Stimulated activated CD4-positive, alpha-beta T cell treated with anti-CD3 and anti-CD28 coated beads, Interleukin-2, amount 100 ng/mL, for 24 hours (primary cell): ENCODE results near the gene GALNT15.

Source experiments
- DNase-seq, 2 donors: peaks; one replicate each; pipeline ENCODE4 v3.0.0-alpha.2; 2020

Gene GALNT15

DNA sequence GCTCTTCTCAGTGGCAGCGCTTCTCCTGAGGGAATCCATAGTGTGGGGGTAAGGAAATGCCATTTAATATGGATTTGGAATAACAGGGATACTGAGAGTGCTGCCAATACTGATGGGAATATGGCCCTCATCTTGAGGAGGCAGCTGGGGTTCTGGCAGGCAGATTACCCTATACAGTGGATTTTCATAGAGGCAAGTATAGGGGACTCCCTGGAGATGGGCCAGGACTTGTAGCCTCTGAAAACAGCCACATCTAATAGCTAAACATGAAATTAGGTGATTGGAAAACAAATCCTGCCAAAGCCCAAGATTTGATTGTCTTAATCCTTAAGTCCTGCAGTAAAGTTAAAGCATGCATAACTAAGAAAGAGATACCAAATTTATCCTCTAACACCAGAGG lies 59.3 kb downstream of the GALNT15 start:
- no peak for DNase-seq

DNA sequence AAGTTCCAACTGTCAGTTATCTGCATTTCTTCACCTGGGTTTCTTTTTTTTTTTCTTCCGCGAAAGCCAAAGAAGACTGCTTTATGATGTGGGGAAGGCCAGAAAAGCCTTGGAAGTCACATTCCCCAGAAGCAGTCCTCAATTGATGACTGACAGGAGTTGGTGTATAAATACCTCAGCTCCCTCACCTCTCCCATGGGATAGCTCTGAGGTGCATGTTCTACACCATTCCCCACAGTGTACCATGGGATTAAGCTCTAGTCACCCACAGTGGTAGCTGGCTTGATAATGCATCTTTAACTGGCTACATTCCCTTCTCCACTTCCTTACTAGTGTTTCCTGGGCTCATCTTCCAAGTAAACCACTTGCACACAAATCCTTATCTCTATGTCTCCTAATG lies 59.8 kb downstream of the GALNT15 start:
- no peak for DNase-seq

DNA sequence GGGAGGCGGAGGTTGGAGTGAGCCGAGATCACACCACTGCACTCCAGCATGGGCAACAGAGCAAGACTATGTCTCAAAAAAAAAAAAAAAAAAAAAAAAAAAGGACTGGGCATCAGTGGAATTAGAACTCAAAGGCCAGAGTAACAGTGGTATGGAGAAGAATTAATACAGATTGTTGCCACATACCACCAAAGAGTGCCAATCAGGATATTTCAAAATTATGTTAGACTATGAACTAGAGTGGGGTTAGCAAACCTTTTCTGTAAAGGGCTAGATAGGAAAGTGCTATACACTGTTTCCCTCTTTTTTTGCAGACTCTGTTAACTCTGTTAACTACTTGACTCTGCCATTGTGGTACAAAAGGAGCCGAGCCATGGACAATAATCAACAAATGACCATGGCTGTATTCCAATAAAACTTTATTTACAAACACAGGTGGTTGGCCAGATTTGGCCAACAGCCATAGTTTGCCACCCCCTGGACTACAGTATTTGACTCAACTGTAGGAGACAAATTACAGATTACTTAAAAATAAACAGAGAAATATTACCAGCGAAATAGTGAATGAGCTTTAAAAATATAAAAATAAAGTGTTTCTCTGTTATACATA lies 61.7 kb downstream of the GALNT15 start:
- no peak for DNase-seq

DNA sequence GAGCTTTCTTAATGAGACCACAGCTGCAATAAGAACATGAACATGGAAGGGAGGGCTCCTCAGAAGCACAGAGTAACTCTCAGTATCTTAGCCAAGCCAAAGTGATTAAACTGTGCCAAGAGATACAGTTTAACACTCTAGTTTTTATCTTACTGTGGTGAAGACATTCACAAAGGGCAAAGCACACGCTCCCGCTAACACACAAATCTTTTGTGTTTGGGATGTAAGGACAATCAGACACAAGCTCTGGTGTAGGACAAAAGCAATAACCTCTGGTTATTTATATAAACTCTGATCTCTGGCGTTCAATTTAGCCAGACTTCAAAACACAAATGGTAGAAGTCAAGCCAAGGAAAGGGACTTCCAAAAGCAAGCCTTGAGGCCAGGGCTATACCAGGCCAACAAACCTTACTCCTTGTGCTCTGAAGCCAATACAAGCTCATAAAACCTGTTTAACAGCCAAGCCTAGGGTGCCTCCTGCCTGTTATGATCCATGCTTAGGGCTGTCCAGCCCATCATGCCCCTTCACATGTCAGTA lies 62.4 kb downstream of the GALNT15 start:
- no peak for DNase-seq

DNA sequence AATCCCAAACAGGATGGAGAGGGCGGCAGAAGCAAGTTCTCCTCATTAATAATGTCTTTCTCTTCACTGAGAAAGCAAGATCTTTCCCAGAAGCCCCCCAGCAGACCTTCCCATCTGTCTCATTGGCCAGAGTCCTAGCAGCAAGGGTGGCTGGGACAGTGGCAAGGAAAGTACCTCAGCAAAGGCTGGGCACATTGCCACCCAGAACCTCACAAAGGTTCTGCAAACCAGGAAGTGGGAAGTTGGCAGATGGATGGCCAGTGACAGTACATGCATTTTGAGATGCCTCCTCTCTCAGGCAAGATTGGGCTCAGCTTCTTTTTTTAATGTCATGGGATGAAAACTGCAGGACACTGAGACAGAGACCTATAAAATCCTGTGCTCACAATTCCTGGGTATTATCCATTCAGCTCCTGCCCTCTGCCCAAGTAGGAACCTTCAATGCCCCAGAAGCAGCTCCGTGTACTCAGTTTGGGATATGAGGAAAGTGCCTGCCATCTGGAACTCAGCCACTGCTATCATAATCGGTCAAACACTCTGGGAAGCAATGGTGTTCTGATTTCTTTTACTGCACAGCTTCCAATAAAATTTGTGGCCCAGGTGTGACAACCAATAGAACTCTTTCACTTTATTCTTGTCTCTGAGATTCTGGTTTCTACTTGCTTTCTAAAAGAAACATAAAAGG lies 64.7 kb downstream of the GALNT15 start:
- DNase-seq, result no peak

DNA sequence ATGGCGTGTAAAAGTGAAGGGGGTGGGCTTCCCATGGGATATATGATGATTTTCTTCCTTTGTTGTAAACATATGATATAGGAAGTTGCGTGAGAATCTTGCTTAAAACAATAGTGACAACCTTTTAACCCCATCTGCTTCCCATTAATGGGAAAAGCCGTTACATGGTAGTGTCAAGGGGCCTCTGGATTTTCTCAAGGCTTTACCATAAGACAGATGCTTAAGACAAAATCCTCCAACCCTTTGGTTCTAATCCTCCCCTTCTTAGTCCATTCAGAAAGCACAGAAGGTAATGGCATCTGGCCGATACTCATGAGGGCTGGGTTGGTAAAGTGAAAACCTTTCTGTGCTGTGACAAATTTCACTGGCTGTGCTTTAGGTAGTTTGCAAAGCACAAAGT lies 65.3 kb downstream of the GALNT15 start:
- no peak for DNase-seq

DNA sequence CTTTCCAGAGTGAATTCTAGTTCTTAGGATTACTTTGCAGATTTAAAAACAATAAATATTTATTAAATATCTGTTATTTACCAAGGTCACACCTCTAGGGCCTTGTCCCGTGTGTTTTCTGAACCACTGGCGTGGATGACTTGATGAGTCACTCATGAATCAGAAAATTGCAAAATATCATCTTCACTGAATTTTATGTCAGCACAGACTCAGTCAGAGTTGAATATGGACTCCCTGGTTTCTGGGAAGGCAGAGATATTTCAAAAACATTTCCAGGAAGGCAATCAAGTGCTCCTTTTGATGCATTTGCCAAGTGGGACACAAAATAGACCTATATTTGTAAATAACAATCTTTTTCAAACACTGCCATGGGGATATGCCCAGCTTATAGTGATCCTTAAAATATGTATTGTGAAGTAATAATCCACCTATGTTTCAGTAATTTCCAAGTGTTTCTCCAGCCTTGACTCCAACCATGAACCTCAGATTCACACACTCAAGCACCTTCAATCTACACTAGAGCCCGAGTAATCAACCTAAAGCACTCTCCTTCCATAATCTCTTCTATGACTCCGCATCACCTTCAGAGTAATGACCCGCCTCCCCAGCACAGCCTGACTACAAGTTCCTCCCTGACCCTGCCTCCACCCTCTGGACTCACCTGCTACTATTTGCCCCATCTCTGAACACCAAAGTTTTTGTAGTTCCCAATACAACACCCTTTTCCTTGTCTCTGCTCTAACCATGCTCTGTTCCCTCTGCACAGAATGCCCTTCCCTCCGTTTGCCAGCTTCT lies 65.9 kb downstream of the GALNT15 start:
- DNase-seq, result no peak

DNA sequence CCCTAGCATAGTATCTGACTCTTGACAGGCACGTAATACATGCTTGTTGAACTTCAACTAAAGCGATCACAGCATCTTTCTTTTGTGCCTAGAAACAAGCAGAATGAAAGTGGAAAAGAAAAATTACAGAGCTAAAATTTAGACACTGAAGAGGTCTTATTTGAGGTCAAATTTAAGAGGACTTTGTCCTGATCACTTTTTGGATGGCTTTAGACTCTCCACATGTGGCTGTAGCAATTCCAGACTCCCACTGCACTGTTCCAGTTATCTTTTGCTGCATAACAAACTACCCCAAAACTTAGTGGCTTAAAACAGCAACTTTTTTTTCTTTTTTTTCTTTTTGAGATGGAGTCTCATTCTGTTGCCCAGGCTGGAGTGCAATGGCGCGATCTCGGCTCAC lies 66.7 kb downstream of the GALNT15 start:
- no peak for DNase-seq

DNA sequence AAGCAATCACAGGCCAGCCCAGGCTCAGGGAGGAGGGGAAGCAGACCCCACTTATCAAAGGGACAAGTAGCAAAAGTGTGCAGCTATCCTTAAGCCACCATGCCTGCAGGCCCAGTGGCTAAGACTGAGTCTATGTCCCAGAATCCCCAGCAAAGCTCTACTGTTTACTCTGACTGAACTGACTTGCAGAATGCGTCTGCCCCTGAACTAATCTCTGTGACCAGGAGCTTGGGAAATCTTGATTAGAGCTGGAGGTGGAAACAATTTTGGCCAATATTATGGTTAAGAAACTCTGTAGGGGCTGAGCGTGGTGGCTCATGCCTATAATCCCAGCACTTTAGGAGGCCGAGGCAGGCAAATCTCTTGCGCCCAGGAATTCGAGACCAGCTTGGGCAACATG lies 67.7 kb downstream of the GALNT15 start:
- no peak for DNase-seq

DNA sequence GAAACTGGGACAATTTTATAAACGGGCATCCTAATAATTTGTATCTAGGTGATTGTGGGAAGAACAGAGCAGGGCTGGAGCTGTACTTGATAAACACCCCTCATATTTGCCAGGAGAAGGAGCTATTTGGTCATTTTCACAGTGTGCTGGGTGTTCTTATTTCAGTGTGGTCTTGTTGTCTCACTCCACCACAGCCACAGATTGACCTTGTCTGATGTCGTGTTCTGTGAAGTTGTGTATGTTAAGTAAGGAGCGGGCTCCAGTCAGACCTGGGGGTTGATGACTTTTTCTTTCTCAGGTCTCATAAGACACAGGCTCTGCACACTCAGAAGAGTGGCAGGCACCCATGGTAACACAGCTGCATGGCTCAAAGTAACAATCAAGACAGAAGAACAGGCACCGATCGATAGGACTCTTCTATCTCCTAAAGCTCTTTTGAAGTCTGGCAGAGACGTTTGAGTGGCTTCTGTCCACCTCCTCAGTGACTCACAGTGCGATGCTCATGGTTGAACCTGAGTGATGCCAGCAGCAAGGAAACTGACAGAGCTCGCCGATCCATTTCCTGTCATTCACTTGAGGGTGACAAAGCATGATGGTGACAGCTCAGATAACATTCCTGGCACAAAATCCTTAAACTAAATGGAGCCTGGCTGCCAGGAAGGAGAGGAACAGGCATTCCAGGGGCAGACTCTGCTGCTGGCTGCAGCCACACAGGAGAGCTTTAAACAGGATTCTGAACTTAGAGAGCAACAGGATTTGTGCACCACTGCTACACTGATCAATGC lies 69.4 kb downstream of the GALNT15 start:
- DNase-seq, result no peak

DNA sequence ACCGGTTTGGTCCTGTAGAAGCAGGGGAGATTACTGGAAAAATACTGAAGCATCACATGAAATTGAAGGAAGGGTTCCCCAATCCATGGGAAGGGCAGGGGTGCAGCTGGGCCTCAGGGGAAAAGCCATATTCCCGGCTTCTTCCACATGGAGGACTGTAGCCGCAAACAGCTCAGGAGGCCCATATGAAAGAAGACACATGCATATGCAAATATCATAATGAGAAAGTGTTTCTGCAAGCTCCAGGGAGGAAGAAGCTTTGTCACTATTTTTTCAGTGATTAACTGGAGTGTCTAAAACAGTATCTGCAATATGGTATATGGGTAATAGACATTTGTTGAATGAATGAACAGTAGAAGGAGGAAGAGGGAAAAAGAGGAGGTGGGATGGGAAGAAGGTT lies 71.1 kb downstream of the GALNT15 start:
- DNase-seq, result no peak

DNA sequence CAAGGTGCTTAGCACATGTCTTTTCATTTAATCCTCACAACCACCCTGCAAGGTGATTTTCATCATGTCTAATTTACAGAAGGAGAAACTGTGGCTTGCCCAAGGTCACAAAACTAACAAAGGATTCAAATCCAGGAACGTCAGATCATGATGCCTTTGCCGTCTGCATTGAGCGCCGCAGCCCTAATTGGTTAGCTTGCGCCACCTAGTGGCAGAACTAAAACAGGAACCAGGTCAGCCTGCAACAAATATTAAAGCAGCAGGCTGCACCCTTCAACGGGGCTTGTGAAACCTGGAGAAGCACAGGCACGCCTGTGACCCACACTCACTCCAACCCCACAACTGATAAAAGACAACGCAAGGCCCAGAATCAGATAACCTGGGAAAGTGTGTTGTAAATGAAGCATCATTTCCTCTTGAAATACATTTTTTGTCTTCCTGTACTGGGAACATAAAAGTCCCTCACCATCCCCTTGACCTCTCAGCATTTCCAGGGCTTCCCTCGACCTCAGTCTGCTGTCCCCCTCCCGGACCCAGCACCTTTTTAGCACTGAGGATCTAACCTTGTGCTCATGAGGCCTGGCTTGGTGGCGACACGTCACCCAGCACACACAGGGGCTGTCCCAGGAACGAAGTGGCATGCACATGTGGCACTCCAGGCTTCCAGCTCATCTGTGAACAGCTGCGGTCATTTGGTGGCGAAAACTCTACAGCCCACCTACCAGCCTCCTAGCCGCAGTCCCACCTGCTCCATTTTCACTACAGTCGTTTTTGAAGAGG lies 73.0 kb downstream of the GALNT15 start:
- peak; percentile 76 to 79 for DNase-seq

DNA sequence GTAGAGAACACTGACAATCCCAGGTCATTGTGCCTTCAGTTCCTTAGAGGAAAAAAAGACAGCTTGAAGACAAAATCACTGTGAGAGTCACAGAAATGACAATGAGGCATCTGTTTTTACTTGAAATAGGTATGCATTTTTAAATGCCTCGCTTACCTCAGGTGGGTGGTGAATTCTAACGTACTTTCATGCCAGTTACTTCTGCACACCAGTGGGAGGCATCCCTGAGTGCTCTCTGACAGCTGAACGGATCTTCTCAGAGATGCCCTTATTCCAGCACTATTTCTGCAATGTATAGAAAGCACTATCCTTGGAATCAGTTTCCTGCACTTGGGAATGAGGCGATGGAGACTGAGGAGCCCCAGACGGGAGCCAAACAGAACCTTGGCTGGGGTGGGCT lies 74.1 kb downstream of the GALNT15 start:
- DNase-seq, result no peak

DNA sequence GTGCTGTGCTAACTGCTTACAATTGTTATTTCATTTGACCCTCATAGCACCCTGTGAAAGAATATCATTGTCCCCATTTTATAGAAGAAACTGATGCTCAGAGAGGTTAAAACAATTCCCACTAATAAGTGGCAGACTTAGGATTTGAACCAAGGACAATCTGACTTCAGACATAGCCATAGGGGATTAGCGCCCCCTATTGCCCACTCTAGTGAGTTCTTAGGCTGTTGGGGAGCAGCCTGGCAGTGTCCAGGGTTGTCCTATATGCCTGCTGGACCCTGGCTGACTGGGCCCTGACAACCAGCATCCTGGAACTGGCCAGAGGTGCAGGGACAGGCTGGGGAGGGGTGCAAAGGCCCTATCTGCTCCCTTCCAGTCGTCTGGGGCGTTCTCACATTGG lies 74.9 kb downstream of the GALNT15 start:
- DNase-seq, result peak in 1 of 2 donors; percentile 33

DNA sequence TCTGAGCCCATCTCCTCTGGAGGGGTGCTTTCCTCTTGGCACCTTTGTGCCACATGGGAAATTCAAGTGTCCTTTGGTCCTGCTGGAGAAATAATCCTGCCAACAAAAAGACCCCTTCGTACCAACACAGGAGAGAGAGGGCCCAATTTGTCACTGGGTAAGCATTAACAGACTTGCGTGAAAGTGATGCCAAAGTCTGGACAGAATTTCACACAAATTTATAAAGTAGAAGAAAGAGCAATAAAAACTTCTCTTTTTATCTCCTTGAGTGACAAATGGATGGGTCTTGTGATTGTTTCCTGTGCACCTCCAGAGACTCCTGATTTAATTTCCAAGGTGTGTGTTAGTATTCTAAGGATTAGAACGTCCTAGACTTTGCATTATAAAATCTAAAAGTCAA lies 75.4 kb downstream of the GALNT15 start:
- no peak for DNase-seq

DNA sequence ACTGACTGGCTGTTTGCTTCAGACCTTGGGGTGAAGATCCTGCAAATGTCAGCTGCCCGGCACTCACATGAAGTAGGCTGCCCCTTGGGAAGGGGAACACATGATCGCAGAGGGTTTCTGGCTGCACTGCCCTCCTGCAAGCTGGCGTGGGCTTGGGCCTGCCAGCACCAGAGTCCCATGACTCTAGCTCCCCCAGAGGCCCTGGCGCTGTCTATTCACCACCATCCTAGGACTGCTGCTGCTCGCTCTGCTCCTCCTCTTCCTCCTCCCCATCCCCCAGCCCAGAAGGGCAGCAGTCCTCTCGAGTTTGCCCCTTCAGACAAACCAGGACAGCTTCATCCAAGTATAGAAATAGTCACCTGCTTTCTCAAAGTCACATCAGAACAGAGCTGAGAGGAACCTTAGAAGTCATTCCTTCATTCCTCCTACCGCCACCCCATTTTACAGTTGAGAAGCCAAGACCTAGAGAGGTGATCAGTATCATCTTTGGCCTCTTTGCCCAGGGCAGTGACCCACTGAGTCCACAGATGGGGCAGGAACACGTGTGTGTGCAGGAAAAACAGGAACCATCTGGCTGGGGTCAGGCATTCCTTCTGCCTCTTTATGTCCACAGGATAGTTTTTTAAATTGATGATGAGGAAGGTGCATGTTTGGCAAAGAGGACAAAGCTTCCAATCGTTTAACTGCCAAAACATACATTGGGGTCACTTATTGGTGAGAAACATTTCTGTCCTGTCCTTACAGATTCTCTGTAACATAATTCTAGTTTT lies 77.0 kb downstream of the GALNT15 start:
- DNase-seq, result no peak

DNA sequence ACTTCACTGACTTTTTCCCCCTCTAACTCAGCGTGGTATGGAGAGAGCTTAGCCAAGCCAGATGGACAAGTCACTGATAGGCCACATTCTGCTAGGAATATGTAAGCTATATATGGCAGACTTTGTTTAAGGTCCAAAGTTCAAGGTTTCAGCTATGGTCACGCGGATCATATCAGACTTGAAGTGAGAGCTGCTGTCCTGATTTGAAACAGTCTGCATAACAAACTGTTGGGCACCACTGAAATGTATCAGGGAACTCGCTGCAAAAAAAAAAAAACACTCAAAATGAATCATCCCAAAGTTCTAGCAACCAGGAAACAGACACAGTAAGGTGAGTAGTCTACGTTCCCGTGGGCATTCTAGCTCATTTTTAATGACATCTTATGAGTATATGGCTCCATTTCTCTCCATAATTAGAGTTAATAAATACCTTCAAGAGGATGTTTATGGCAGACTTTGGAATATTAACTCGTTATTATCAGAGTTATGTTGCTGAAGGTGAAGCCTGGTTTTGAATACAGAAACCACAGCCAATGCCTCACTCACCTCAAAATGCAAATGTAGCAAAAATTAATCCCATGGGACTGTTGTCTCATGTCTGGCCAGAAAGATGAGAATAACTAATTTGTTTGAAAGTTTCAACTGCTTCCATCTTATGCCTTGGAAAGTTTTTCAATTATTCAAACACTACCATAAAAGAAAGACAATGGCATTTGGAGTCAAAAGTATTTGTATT lies 77.9 kb downstream of the GALNT15 start:
- no peak for DNase-seq

DNA sequence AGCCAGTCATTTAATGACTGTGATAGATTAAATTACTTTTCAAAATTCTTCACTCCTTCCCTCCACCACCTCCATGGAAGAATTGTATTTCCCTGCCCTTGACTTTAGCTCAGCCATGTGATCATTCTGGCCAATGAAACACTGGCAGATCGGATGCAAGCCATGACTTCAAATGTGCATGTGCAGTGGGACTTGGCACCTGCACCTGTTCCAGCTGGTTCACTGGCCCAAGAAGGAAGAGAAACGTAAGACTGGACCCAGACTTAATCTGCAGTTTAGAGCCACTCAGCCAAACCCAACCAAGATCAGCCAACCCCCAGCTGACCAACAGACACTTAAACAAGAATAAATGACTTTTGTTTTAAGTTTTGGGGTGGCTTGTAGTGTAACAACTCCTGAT lies 78.5 kb downstream of the GALNT15 start:
- no peak for DNase-seq

DNA sequence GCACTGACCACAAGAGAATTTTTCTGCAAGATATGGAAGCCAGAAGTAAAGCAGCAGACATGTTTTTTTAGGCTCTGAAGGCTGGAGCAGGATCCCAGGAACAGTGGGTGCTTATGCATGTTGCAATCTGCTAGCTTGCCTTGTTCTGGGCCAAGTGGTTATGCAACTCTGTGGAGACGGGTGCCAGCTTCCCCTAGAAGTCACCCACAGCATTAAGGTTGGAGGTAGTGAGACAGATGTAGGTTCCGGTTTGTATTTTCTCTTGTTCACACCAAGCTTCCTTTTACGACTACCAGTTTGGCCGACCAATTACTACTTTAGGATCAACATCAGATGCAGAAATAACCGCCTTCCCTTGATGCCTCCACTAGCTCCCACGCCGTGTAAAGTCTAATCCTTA lies 79.1 kb downstream of the GALNT15 start:
- no peak for DNase-seq

DNA sequence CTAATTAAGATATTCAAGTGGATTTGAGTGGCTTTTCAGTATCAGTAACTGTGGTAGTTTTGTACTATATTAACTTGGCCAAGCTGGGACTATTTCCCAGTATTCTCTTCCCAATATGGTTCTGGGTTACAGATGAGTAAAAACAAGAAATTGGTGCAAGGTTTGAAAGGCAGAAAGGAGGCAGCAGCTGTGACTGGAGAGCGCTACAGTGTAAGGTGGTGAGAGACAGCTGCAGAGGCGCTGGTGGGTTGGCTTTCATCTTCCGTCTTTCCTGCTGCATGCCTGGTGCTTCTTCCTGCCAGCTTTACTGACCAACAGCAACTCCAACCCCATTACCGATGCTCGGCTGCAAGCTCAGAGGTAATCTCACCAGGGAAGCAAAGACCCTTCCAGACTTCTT lies 80.4 kb downstream of the GALNT15 start:
- peak in 1 of 2 donors; percentile 9 for DNase-seq

DNA sequence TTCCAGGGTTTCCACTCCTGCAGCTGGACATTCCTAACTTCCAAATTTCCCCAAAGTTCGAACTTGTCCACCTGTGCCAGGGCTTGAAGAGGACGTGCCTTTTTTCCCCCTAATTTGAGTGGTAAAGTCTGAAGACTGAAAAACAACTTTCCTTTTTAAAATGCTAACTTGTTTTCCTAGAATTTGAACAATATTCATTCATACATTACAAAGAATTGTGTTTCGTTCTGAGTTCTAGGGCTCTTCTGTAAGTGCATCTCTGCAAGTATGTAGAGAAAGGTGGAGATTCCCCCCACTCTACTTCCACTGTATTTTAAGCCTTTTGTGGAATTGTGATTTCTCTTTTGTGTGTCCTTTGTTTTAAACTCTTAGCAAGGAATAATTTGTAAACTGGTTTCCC lies 80.8 kb downstream of the GALNT15 start:
- no peak for DNase-seq
